Activated CD4-positive, CD25-positive, alpha-beta regulatory T cell treated with anti-CD3 and anti-CD28 coated beads, Interleukin-2, amount 50 U/mL, for 24 hours (primary cell): ENCODE results near the gene CRADD.
A peak's percentile ranks its signal among the peaks of the same experiment; 100 is the strongest.
"Not testable (repeated sequence)": the region's sequence is repeated elsewhere in the genome, so short reads cannot be mapped to it uniquely, and the experiment has no call there.

Experiments used
- ATAC-seq, 2 donors: fragments of 150-1000 bp; cut with Tn5 transposase; one replicate each; pipeline ENCODE4 v1.10.0; 2021; ENCODE audit warnings: mild to moderate bottlenecking in 1 of 2, moderate library complexity in 1 of 2

Gene CRADD

DNA sequence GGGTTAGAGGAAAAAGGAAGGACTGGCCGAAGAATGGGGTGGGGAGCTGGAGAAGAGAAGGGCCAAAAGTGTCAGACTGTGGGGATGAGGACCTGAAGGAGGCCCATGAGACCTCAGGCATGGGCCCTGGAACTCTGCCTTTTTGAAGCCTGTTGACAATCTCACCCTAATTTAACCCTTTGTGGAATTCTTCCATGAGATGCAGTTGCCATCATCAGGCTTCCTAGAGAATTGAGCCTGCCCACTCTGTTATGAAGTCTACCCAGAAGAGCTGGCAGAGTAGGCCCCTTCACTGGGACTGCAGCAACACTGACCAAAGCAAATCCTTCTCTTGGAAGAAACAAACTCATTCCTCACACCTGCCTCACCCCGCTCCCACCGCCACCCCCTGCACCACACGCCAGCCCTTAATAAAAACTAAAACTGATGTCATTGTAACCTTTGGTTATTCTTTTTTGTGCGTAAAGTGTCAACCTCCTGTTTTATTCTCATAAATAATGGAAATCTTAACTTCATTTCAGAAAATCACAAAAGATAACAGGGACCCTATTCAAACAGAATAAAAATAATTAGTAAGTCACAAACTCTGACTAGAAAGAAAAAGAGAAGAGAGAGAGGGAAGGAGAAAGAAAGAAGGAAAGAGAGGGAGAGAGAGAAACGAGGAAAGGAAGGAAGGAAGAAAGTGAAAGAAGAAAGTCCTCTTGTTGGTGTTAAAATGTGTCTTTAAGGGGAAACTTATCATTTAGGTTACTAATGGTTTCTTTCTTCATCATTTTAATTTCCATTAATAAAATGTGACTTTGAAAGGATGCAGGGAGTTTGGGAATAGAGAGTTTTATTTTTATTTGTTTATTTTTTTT is 61.3 kb downstream of the CRADD start:
- no peak for ATAC-seq

DNA sequence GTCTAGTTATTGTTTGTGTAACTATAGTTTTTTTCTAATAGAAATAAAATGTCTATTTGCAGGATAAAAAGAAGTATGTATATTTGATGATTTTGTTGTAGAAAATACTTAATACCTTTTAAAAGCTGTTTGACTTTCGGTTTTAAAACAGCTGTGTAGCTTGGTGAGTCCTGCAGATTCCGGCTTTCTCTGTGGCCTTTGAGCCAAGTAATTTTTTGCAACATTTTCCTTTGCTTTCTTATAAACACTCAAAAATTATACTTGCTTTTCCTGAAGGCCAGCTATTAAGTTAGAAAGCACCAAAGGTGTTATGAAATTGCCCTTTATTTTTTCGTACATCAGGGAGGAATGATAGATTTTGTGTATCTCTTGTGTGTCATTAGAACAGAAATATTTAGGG is 63.6 kb downstream of the CRADD start:
- no peak for ATAC-seq

DNA sequence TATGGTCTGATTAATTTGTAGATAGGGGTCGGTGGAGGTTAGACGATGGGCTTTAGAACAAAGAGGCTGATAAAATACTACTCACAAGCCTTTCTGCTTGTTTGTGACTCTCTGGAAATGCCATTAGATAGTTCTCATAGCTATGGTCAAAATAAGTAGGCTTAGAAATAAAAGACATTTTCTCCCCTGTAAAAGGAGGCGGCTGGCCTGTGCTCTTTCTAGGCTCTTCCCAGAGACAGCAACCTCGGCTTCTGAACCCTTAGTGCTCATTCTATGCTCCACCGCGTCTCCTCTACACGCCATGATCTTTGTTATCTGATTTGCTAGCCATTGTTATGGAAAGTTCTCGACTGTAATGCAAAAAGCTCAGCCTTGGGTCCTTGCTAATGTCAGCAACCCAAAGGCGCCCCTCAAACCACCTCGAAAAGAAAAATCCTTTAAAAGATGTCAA is 64.5 kb downstream of the CRADD start:
- ATAC-seq: peak; percentile 35 to 43

DNA sequence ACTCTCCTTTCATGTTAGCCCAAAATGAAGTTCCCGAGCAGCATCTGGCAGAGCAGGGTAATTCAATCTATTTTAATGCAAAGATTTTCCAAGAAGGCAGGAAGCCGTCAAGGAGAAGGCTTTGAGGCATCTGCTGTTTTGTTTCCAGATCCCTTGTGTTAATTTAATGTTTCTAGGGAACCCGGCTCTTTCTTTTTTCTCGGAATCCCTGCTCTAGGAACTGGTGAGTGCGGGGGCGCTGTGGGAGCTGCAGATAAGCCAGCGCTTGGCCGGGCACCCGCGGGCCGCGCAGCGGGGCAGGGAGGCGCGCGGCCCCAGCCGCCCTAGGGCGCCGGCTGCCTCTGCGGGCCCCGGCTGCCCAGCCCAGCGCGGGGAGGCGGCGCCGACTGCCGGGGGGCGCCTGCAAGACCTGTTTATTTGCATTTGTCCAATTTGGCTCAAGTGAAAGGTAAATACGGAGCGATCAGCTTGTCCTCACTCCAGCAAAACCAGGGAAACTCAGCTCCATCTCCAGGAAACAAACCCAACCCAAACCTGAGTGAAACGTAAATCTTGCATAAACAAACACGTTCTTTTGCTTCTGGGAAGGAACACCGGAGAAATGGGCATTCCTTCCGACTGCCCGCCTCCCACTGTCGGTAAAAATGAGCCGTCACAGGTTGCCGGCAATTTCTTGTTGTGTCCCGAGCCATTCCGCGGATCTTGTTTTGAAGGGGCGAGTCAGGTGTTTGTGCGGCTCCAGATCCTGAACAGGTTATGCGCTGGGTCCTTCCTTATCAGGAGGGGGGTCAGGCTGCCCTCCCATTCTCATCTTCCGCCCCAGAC is 65.1 kb downstream of the CRADD start:
- ATAC-seq: peak; percentile 91

DNA sequence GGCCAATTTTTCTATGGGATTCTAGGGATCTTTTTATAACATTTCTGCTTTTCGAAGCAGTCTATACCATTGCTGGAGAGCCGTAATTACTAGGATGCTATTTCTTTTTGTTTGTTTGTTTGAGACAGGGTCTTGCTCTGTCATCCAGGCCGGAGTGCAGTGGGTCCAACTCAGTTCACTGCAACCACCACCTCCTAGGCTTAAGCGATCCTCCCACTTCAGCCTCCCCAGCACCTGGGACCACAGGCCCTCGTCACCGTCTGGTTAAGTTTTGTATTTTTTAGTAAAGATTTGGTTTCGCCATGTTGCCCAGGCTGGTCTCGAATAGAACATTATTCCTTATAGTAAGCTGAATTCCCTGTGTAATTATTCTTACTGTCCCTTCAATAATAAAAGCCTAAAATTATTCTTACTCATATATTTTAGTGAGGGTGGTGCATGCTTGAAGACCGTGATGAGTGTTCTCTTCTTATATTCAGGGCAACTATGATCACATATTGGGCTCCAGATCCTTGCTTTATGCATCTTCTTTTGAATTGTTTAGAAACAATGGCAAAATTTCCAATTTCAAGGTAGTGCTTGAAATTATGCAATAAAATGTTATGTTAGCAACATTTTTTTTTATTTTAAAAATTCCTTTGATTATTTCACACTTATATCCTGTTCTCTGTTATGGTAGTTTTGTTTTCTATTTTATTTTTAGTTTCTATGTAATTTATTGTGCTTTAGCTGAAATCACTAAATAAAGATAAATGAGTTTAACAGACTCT is 66.2 kb downstream of the CRADD start:
- ATAC-seq: no peak

DNA sequence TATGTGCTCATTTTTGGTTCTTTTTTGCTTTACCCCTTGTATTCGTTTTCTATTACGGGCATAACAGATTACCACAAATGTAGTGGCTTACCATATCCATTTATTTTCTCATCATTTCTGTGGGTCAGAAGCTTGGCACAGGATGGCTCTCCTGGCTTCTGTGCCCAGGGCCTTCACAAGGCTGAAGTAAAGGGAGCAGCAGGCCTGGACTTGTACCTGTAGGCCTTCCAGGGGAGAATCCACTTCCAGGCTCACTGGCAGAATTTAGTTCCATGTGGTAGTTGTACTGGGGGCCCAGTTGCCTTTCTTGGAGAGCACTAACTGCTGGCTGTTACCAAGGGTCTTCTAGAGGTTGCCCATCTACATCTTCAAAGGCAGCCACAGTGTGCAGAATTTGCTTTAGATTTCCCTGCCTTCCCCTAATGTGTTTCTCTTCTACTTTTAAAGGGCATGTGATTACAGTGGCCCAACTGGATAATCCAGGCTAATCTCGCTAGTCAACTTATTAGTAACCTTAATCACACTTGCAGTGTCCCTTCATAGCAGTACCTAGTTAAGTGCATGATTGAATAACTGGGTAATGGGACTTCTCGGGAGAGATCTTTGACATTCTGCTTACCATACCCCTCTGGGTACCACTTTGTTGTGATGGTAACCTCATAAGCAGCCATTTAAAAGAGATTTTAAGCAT is 67.0 kb downstream of the CRADD start:
- ATAC-seq: no peak

DNA sequence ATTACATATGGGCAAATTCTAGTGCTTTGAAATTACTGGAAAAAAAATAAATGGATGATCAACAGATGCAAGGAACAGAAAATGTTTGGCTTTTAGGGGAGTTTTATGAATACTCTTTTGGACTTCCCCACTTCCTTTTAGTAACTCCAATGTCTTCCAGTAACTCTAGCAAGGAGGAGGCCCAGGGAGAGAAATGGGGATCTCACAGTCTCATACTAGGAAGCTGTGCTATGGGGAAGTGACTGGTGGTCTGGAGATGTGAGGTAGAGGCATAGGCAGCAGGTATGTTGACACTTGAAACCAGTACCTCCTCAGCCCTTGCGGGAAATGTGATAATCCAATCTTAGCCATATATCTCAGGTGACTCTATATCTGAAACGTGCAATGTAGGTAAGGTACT is 68.1 kb downstream of the CRADD start:
- no peak for ATAC-seq

DNA sequence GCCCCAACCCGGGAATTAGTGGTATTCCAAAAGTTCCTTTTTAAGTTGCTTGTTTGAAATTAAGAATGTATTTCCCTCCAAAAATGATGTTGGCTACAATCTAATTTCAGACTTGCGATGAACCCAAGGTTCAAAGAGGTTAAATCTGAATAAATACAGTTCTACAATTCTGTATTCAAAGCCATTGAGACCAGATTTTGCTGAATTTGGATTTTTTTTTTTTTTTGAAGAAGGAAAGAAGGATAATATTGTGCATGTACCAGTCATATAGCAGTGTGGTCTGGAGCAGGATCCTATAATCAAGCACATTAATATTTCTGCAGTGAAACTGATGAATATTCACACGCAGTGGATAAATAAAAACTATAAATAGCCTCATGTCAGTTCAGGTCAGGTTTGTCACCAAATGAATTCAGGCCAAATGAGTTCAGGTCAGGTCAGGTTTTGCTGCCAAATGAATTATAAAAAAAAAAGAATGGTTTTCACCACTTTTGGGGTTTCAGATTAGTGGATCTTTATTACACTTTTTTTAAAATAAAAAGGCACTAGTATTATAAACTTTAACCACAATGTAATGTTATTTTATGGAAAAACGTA is 69.5 kb downstream of the CRADD start:
- no peak for ATAC-seq

DNA sequence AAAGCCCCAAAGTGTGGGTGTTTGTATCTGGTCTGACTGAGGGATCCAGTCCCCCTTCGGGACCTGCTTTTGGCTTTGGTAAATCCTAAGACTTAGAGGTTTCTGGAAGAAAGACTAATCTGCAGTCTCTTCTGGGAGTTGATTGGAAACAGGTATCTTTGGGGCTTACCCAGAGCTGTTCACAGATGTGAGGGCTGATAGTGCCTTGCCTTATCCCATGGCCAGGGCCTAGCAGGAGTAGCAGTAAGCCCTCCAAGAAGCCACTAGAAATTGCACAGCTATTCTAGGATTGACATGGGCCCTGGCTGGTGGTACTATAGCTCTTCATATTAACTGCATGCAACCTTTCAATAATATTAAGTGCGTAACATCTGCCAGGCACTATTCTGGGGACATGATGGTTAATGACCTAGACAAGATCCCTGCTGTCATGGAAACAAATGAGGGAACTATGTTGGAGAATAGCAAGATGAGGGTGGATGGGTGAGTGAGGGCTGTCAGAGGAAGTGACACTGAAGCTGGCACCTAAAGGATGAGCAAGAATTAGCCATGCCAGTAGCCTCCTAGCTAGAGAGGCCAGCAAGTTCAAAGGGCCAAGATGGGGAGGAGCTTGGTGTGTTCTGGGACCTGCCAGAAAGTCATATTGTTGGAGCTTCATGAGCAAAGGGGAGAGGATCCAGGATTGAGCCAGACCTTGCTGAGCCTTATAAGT is 71.7 kb downstream of the CRADD start:
- no peak for ATAC-seq

DNA sequence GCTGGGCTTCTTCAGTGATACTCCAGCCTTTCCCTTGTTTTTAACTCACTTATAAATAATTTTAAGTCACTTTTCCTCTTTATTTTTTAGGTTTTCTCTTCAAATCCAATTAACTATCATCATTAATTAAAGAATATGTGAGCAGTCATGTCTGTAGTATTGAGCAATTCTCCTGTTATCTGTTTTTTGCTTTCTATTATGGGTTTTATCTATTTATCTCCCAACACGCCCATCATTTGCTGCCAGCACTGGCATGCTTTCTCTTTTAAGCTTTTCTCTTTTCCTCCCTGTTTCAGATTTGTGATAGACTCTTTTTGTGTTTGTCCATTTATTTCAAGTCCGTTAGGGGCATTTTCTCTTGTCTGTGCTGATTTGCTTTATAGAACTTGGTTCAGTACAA is 72.3 kb downstream of the CRADD start:
- no peak for ATAC-seq

DNA sequence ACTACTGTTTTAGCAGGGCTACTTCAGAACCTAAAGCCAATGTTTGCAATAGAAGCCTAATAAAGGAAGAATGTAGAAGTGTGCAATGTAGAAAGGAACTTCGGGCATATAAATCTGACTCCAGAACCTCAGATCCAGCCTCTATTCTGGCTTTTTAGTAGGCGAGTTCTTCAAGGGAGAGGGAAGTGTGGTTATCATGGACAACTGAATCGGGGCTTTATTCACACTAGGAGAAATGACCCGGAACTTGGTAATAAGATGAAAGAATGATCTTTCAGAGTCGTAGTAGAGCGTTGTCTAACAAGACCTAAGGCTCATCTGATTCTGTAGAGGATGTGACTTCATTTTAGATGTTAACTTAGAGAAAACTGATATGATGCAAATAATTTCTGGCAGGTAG is 72.9 kb downstream of the CRADD start:
- no peak for ATAC-seq

DNA sequence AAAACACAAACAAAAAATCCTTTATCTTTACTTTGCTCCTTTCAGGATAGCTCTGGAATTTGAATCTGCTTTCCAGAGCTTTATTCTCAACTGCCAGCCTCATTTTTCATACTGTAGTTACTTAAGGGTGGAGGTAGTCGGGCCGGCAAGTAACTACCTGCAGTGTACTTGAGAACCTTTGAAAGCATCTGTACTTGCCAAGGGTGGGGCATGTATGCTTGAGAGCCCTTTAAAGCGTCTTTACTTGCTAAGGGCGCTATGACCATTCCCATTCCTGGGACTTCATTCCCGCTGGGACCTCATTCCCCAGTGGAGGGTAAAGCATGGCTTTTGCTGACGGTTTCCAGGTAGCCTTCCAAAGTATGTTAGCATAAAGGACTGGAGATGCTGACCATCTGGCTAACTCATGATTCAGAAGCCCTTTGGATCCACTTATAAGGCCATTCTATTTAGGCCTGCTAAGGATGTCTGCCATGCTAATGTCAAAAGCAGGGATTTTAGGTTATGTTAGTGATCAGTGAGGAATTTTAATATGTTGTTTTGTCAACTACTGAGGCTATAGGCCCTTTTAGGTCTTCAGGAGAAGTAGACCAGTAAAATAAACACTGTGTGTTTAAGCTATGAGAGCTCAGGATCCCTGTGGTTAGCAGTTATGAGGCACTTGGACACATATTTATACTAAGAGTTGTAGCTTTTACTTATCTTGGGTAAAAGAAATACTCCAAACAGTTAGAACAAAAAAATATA is 74.9 kb downstream of the CRADD start:
- no peak for ATAC-seq

DNA sequence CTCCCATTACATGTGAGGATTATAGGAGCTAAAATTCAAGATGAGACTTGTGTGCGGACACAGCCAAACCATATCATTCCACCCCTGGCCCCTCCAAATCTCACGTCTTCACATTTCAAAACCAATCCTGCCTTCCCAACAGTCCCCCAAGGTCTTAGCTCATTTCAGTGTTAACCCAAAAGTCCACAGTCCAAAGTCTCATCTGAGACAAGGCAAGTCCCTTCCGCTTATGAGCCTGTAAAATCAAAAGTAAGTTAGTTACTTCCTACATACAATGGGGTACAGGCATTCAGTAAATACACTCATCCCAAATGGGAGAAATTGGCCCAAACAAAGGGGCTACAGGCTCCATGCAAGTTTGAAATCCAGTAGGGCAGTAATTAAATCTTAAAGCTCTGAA is 76.1 kb downstream of the CRADD start:
- no peak for ATAC-seq

DNA sequence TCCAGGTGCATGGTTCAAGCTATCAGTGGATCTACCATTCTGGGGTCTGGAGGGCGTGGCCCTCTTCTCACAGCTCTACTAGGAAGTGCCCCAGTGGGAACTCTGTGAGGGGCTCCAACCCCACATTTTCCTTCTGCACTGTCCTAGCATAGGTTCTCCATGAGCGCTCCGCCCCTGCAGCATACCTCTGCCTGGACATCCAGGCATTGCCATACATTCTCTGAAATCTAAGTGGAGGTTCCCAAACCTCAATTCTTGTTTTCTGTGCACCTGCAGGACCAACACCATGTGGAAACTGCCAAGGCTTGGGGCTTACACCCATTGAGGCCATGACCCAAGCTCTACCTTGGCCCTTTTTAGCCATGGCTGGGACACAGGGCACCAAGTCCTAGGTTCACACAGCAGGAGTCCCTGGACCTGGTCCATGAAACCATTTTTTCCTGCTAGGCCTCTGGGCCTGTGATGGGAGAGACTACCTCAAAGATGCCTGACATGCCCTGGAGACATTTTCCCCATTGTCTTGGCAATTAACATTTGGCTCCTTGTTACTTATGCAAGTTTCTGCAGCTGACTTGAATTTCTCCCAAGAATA is 76.8 kb downstream of the CRADD start:
- no peak for ATAC-seq

DNA sequence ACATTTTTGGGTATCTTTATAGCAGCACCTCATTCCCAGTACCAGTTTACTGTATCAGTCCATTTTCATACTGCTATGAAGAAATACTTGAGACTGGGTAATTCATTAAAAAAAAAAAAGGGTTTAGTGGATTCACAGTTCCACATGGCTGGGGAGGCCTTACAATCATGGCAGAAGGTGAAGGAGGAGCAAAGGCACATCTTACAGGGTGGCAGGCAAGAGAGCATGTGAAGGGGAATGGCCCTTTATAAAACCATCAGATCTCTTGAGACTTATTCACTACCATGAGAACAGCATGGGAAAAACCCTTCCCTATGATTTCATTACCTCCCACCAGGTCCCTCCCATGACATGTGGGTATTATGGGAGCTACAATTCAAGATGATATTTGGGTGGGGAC is 77.7 kb downstream of the CRADD start:
- ATAC-seq: not testable (repeated sequence)

DNA sequence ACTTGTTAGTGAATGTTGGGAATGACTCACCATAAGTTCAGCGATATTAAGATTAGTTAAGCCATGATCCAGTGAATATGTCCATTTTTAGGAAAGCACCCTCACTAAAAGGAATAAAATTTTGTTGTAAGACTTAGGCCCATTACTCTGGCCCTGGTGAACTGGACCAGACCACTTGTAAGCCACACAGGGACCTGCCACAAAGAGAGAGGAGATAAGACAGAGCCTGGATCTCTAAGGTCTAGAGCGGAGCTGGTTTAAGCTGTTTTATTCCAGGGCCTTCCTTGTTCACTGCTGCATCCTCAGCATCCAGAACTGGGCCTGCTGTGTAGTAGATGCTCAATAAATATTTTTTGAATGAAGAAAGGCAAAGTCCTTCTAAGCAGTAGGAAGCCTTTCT is 79.1 kb downstream of the CRADD start:
- no peak for ATAC-seq

DNA sequence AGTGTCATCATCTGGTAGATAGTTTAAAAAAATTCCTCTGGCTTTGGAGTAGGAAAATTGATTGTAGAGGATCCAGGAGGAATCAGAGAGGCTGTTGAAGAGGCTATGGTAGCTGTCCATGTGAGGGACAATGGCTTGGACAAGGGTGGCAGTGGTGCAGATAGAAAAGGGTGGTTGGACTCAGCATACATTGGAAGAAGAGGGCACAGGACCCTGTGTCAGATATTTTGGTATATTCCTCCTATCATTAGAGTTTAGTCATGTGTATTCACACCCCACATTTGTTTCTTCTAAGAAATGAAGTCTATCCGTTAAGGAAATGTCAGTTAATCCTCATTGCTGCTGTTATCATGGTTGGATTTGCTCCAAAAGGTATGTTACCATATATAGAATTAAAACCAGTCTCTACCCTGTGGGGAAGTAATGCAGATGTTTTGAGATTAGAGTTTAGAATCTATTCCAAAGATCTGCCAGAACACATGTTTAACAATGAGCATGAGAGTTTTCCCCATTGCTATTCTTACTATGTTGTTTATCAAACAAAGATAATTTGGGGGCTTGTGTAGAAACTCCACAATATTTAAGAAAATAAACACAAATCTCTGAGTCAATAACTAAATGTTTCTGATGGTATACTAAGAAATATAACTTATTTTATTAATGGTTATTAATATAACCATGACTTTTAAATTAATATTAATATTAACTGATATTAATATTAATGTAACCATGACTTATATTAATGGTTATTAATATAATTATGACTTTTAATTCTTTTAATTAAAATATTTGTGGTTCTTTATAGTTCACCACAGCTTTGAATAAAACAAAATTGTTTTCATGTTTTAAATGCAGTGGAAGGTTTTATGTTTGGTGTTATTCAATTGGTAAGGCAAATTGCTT is 80.9 kb downstream of the CRADD start:
- ATAC-seq: no peak

DNA sequence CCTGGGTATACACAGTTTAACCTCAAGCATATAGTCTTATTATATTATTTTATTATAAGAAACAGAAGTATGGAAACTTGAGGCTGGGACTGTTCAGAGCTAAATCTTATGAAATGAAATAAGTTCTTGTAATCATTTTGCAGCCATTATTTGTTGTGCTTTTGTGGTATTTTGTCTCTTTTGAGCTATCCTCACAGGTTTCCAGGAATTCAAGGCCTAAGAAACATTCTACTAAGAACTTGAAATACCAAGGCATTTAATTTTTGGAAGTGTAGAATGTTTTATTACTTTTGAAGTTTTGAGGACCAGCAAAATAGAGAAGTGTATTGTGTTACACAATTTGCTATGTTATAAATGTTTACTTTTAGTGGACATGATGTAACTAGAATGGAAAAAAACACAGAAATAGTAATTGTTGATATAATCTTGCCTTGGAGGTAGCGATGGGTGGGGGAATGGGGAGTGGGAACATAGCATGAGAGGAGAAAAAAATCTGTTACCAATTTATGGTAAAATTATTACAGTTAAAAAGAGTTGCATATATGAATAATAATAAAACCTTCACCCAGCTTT is 81.7 kb downstream of the CRADD start:
- ATAC-seq: no peak
